Measurements from ENCODE around the gene KCTD2. TPM values are rescaled to one million over a fixed set of nuclear protein-coding genes. Genes with fewer than 3 reads are reported as not detected.

KCTD2 gene
- total and polyA plus RNA-seq, 2 of the 13 experiments (the other 11 are each of a cell fraction or from before 2014, with no cell fraction given): 28.3 to 32.6 TPM

DNA sequence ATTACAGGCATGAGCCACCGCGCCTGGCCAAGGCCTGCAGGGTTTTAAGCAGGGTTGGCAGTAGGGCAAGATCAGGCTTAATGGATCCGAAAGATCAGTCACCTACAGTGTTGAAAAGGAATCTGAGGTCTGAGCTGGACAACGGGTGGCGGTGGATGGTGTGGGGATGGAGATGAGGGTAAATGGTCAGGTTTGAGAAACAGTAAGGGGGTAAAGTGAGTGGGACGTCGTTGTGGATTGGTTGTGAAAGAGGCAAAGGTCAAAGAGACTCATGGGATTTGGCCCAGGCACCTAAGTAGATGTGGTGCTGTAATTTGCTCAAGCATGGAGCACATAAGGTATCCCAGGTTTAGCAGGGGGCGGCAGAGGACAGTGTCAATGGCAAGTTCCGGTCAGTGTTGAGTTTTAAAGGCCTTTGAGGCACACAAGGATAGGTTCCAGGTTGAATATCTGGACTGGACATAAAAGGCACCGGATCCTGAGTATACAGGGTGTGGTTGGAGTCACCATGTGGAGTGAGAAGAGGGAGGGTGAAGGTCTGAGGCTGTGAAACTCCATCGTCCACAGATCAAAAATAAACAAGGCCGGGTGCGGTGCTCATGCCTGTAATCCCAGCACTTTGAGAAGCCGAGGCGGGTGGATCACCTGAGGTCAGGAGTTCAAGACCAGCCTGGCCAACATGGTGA is 39.6 kb downstream of the KCTD2 start (continued):
- TF ChIP-seq, protein P1, sequence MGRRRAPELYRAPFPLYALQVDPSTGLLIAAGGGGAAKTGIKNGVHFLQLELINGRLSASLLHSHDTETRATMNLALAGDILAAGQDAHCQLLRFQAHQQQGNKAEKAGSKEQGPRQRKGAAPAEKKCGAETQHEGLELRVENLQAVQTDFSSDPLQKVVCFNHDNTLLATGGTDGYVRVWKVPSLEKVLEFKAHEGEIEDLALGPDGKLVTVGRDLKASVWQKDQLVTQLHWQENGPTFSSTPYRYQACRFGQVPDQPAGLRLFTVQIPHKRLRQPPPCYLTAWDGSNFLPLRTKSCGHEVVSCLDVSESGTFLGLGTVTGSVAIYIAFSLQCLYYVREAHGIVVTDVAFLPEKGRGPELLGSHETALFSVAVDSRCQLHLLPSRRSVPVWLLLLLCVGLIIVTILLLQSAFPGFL (CRISPR knock-in tag; IDR thresholded peaks at IDR 0.05): no peak
- TF ChIP-seq ZNF703 (CRISPR knock-in tag; IDR thresholded peaks at IDR 0.05; ENCODE audit: borderline replicate concordance) (peak; percentile 21; the same call in 1 of the 2 replicates), ZNF282 (IDR thresholded peaks at IDR 0.05; ENCODE audit: partially characterized antibody) (no peak), ZNF431 (CRISPR knock-in tag; IDR thresholded peaks at IDR 0.05; ENCODE audit: borderline replicate concordance, low read depth) (no peak), ZFP82 (CRISPR knock-in tag; IDR thresholded peaks at IDR 0.05; ENCODE audit: borderline replicate concordance) (no peak), ZNF224 (CRISPR knock-in tag; IDR thresholded peaks at IDR 0.05) (no peak), ZNF768 (CRISPR knock-in tag; IDR thresholded peaks at IDR 0.05) (no peak), CEBPG (CRISPR knock-in tag; IDR thresholded peaks at IDR 0.05) (peak; percentile 55; the same call in 1 of the 2 replicates), SP5 (CRISPR knock-in tag; IDR thresholded peaks at IDR 0.05; ENCODE audit: borderline replicate concordance, low read depth) (peak; percentile 79), ZSCAN20 (CRISPR knock-in tag; IDR thresholded peaks at IDR 0.05; ENCODE audit: borderline replicate concordance) (0 out of 2 replicates have a peak, but pooled peaks have one; percentile 44), ZNF44 (CRISPR knock-in tag; IDR thresholded peaks at IDR 0.05) (no peak), ZBTB20 (CRISPR knock-in tag; IDR thresholded peaks at IDR 0.05; ENCODE audit: borderline replicate concordance, low read depth) (peak; percentile 31; the same call in 1 of the 2 replicates), ZNF781 (CRISPR knock-in tag; IDR thresholded peaks at IDR 0.05; ENCODE audit: borderline replicate concordance, not compliant biosample characterization) (peak; percentile 63), ZNF260 (CRISPR knock-in tag; IDR thresholded peaks at IDR 0.05; ENCODE audit: borderline replicate concordance, low read depth) (no peak), POGZ (CRISPR knock-in tag; IDR thresholded peaks at IDR 0.05) (no peak), MXD3 (CRISPR knock-in tag; IDR thresholded peaks at IDR 0.05) (peak; percentile 25; the same call in 1 of the 2 replicates), ZBTB25 (CRISPR knock-in tag; IDR thresholded peaks at IDR 0.05) (peak; percentile 67), ZNF672 (CRISPR knock-in tag; IDR thresholded peaks at IDR 0.05) (no peak), ZSCAN31 (CRISPR knock-in tag; IDR thresholded peaks at IDR 0.05; ENCODE audit: low read depth) (no peak; the same call in 1 of the 2 replicates), NFYB (CRISPR knock-in tag; IDR thresholded peaks at IDR 0.05) (no peak), ETV6 (CRISPR knock-in tag; conservative IDR thresholded peaks at IDR 0.05) (0 out of 2 replicates have a peak, but pooled peaks have one; percentile 18), ZNF274 (CRISPR knock-in tag; IDR thresholded peaks at IDR 0.05) (peak; percentile 22; the same call in 1 of the 2 replicates), HNRNPL (IDR thresholded peaks at IDR 0.05; ENCODE audit: low read depth, low read length) (no peak), ZNF253 (CRISPR knock-in tag; IDR thresholded peaks at IDR 0.05; ENCODE audit: borderline replicate concordance) (no peak)
- TF ChIP-seq, protein P2, sequence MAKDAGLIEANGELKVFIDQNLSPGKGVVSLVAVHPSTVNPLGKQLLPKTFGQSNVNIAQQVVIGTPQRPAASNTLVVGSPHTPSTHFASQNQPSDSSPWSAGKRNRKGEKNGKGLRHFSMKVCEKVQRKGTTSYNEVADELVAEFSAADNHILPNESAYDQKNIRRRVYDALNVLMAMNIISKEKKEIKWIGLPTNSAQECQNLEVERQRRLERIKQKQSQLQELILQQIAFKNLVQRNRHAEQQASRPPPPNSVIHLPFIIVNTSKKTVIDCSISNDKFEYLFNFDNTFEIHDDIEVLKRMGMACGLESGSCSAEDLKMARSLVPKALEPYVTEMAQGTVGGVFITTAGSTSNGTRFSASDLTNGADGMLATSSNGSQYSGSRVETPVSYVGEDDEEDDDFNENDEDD (CRISPR knock-in tag; IDR thresholded peaks at IDR 0.05; ENCODE audit: borderline replicate concordance): peak; percentile 58; the same call in 1 of the 2 replicates
- TF ChIP-seq, protein P3, sequence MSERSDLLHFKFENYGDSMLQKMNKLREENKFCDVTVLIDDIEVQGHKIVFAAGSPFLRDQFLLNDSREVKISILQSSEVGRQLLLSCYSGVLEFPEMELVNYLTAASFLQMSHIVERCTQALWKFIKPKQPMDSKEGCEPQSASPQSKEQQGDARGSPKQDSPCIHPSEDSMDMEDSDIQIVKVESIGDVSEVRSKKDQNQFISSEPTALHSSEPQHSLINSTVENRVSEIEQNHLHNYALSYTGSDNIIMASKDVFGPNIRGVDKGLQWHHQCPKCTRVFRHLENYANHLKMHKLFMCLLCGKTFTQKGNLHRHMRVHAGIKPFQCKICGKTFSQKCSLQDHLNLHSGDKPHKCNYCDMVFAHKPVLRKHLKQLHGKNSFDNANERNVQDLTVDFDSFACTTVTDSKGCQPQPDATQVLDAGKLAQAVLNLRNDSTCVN (CRISPR knock-in tag; IDR thresholded peaks at IDR 0.05; ENCODE audit: borderline replicate concordance): peak; percentile 79; the same call in 1 of the 2 replicates

All from HepG2 (cell line).